NCI-H226 (cell line): ENCODE data around the gene SOX3.
A peak's percentile ranks its signal among the peaks of the same experiment; 100 is the strongest.

Source experiments
- DNase-seq: peaks from one replicate; pipeline ENCODE4 v3.0.0-alpha.2; 2015

The SOX3 gene

GRCh38 chrX:140504371-140505324, at the start of gene SOX3:
Gene SOX3, minus strand, starts transcription at chrX:140505069. Its CDS starts 9 bp downstream, at chrX:140505060.
- DNase-seq, result no peak

- DNase-seq, result no peak
Observed at GRCh38 chrX:140548985-140549384, 44.1 kb upstream of the SOX3 start.

DNA sequence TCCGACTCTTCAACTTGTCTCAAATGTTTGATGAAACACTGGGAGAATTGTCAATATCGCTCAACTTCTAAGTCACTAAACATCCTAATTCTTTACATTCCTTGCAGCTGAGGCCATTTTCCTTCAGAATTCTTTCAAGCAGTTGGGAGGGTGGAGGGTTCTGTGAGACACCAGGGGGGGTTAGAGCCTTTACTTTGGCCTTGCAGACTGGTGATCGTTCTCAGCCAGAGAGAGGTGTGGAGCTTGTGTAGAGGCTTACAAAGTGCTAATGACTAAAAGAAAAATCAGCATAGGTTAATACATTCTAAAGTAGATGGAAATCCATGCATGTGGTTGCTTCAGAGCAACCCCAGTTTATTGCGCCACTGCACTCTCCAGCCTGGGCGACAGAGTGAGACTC, 21.3 kb upstream of the SOX3 start:
- DNase-seq, result peak; percentile 34

GRCh38 chrX:140525448-140525847, 20.6 kb upstream of the SOX3 start:
- DNase-seq, result peak; percentile 21

GRCh38 chrX:140524556-140524955, 19.7 kb upstream of the SOX3 start:
- DNase-seq, result peak; percentile 62

GRCh38 chrX:140521393-140521792, 16.5 kb upstream of the SOX3 start:
- no peak for DNase-seq

DNA sequence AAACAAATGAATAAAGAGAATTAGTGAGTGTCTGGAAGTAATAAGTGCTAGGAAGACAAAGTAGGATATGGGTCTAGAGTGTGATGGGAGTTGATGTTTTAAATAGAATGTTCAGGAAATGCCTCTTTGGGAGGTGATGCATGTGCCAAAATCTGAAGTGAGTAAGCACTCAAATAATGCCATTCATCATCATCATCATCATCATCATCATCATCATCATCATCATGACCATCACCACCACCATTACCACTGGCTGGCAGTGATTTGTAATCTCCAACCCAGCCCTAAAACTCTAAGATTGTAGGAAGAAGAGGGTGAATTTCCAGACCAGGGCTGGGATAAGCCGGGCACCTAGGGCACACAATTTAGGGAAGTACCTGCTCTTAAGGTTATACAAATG, 9.7 kb upstream of the SOX3 start:
- no peak for DNase-seq

- DNase-seq, result no peak
Observed at GRCh38 chrX:140510895-140511295, 6.0 kb upstream of the SOX3 start.

DNA sequence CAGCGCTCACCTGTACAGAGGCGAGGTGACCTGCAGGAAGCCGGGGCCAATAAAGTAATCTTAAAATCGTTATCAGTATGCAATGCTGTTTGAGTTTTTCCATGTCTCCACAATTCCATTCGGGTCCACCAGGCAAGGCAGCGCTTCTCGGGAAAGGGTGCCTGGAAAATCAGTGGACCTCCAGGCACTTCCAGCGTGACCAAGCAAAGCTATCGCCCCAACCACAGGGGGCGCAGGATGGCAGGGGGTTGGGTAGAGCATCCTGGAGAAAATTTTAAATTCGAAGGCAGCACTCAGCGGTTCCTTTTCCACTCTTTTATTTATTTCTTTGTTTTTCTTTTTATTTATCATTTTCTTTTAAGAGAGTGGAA, 5.4 kb upstream of the SOX3 start:
- no peak for DNase-seq

DNA sequence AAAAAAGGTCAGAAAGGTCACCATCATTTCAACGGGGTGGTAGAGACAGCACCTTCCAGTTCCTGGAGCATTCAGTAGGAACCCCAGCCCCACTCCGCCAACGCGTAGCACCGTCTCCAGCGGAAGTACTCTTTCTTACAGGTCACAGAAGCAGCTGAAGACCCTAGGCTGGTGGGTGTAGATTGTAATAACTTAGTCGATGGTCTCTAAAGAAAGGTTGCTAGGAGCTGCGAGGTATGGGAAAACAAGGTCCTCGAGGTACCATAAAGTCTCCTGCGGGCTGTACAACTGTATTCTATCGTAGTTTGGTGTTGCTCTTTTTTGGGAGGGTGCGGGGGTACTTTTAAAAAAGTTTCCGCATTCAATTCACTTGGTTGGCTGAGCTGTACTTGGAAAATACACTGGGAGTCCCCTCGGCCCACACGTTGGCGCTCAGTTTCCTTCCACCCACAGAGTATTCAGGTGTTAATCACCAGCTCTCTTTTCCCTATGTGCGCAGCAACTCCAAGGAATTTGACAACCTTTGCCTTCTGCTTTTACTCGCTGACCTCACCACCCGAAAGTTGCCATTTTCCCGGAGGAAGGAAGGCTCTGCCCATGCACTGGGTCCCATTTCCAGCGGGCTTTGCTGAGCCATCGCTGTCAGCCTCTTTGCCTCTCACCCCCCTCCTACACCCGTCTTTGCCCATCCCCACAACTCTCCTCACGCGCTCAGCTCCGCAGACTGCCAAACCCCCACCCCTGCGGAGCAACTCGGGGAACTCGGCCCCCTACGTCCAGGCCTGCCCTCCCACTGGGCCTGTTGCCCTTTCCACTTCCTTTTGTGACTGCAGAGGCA, 4.8 kb upstream of the SOX3 start:
- DNase-seq, result no peak

GRCh38 chrX:140508958-140509357, 4.1 kb upstream of the SOX3 start:
- DNase-seq, result no peak

- DNase-seq, result peak; percentile 59
Observed at GRCh38 chrX:140507982-140508305, 3.1 kb upstream of the SOX3 start.

- peak; percentile 28 for DNase-seq
Observed at GRCh38 chrX:140507223-140507981, 2.5 kb upstream of the SOX3 start.

DNA sequence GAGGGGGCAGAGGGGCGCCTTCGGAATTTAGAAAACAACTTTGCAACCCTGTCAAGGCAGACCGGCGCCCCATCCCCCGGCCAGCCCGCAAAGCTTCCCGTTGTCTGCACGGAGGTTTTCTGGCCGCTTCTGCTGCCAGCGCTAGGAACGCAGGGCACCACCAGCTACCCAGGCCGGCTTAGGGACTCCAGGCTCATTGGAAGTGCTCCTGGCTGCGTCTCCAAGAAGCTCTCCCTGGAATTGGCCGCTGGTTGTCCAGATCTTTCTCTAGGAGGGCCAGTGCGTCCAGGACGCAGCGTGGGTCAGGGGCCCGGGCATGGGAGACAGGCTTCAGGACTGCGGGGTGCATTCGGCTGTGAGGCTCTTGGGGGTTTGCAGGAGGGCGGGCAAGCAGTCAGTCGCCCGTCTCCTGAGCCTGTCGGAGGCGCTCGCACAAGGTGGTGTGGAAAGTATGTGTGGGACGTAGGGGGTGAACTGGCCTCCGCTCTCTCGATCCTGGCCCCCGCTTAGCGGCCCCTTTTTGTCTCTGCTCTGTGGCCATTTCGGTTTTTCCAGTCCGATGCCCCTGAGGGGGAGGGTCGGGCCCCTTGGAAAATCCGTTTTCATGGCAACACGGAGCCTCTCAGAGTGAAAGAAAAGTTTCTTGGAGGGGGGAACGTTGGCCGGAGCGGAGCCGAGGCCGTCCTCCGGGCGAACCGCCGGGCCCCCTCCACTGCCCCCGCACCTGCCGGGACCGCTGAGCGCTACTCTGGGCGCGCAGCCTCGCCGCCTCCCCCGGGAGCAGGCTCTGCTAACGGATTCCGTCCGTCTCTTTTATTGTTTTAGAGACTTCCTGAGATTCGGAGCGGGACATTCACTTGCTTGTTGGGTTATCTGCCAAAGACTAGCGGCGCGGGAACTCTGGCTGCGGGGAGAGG, 810 bp upstream of the SOX3 start:
- no peak for DNase-seq

- DNase-seq, result no peak
Observed at GRCh38 chrX:140503714-140504351, 1.0 kb downstream of the SOX3 start.

GRCh38 chrX:140503238-140503601, 1.6 kb downstream of the SOX3 start:
- no peak for DNase-seq

GRCh38 chrX:140502491-140503237, 2.2 kb downstream of the SOX3 start:
- DNase-seq, result no peak

- DNase-seq, result no peak
Observed at GRCh38 chrX:140501940-140502468, 2.9 kb downstream of the SOX3 start.

DNA sequence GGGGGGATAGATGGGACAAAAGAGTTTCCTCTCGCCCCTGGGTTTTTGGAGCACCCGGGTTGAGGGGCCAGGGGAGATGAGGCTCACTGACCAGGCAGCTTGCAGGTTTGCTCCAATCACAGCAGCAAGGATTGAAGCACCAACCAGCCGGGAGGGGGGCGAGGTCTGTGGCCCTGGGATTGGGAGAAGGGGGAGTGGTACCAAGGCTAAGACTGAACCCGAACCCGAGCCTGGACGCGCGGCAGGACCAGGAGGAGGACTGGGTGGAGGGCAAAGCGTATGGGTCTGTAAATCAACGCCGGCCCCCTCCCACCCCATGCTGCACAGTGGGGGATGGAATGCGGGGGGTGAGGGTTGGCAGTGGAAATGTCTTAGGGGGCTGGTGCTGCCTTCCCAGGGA, 3.5 kb downstream of the SOX3 start:
- no peak for DNase-seq

GRCh38 chrX:140500441-140500840, 4.4 kb downstream of the SOX3 start:
- no peak for DNase-seq

GRCh38 chrX:140495739-140496138, 9.1 kb downstream of the SOX3 start:
- no peak for DNase-seq
